PC-9 (cell line): Measurements from ENCODE around the gene NLGN1. TPM values are rescaled to one million over a fixed set of nuclear protein-coding genes. Genes with fewer than 3 reads are reported as not detected.

ENCODE experiments used
- BruUV-seq: library from RNA; stranded (reverse); fragments of 400-500 nt; replicated peaks from 2 replicates; lab custom pipeline; 2021; lab: Mats Ljungman, UMichigan
- CTCF ChIA-PET: fragments of 300-600 bp; sonication (Branson Sonifier 250); formaldehyde crosslinking; loops from one replicate; lab custom pipeline; 2022; ENCODE audit warnings: antibody characterized with exemption; lab: Charles Lee
- POLR2A ChIA-PET: fragments of 300-600 bp; sonication (Branson Sonifier 250); formaldehyde crosslinking; loops from one replicate; lab custom pipeline; 2022; ENCODE audit warnings: antibody characterized with exemption; ENCODE audit not compliant: unreplicated experiment; lab: Charles Lee
- DNase-seq, 2 experiments: peaks; one replicate each; pipeline versions ENCODE4 v3.0.0 to v3.0.0-alpha.2; 2015 to 2022; ENCODE audit warnings: mixed read lengths in 1 of 2
- H2AFZ ChIP-seq: fragments of 200-600 bp; sonication (generic); 2 replicates; pipeline ENCODE4 v1.8.1; 2017; ENCODE audit warnings: antibody characterized with exemption
- H3F3A ChIP-seq: fragments of 200-600 bp; sonication (generic); 2 replicates; pipeline ENCODE4 v1.8.1; 2017; ENCODE audit warnings: antibody characterized with exemption, mild to moderate bottlenecking, low read depth; ENCODE audit not compliant: insufficient read depth
- H3K27ac ChIP-seq: fragments of 200-600 bp; sonication (generic); 2 replicates; pipeline ENCODE4 v1.6.1; 2016; ENCODE audit warnings: mixed run types
- H3K27me3 ChIP-seq: fragments of 200-600 bp; sonication (generic); 2 replicates; pipeline ENCODE4 v1.6.1; 2016; ENCODE audit warnings: low read depth, mixed run types; ENCODE audit not compliant: insufficient read depth
- H3K36me3 ChIP-seq: fragments of 200-600 bp; sonication (generic); 2 replicates; pipeline ENCODE4 v1.6.1; 2016; ENCODE audit warnings: low read depth, mixed run types
- H3K4me1 ChIP-seq: fragments of 200-600 bp; sonication (generic); replicated peaks from 2 replicates; pipeline ENCODE4 v1.6.1; 2016; ENCODE audit warnings: mixed run types; ENCODE audit not compliant: insufficient read depth
- H3K4me2 ChIP-seq: fragments of 200-600 bp; sonication (generic); 2 replicates; pipeline ENCODE4 v1.6.1; 2017; ENCODE audit warnings: mixed run types
- H3K4me3 ChIP-seq: fragments of 200-600 bp; sonication (generic); 2 replicates; pipeline ENCODE4 v1.6.1; 2016; ENCODE audit warnings: mixed run types
- H3K79me2 ChIP-seq: fragments of 200-600 bp; sonication (generic); 2 replicates; pipeline ENCODE4 v1.6.1; 2017; ENCODE audit warnings: low read depth, mixed run types
- H3K9me2 ChIP-seq: fragments of 200-600 bp; sonication (generic); 2 replicates; pipeline ENCODE4 v1.8.1; 2017; ENCODE audit warnings: mild to moderate bottlenecking; ENCODE audit not compliant: insufficient read depth
- H3K9me3 ChIP-seq: fragments of 200-600 bp; sonication (generic); 2 replicates; pipeline ENCODE4 v1.8.1; 2016; ENCODE audit warnings: low read depth; ENCODE audit not compliant: insufficient read depth
- H4K20me1 ChIP-seq: fragments of 200-600 bp; sonication (generic); 2 replicates; pipeline ENCODE4 v1.8.1; 2017; ENCODE audit not compliant: insufficient read depth
- CTCF ChIP-seq: fragments of 200-600 bp; sonication (generic); conservative IDR thresholded peaks from 2 replicates; pipeline ENCODE4 v1.6.1; 2017; ENCODE audit warnings: mixed run types, antibody characterized with exemption, mild to moderate bottlenecking, moderate library complexity
- EZH2 ChIP-seq: fragments of 200-600 bp; sonication (generic); IDR thresholded peaks from 2 replicates; pipeline ENCODE4 v1.8.0; 2017; ENCODE audit warnings: antibody characterized with exemption, low read depth
- intact Hi-C: fragments of 100-400 bp; cut with micrococcal nuclease; formaldehyde crosslinking; loops from one replicate; pipeline ENCODE4 v1.10.0; 2022; ENCODE audit not compliant: unreplicated experiment
- total RNA-seq: library from RNA; stranded (reverse); gene quantifications from 2 replicates; pipeline ENCODE4 v1.2.3, GENCODE V29; 2021

Gene NLGN1
- total RNA-seq, 1 experiment from 2014 or later: 1.4 TPM

- Histone ChIP-seq H3K27ac (no peak overlapping the region), H3K36me3 (no peaks in the 10 kb centered on the region), H3K9me2 (0 out of 2 replicates have a peak, but pooled peaks cover 6% of the 10 kb centered on the region), H3K4me1 (no peaks in the 10 kb centered on the region), H2AFZ (no peak overlapping the region; the same call in 1 of the 2 replicates), H3K4me3 (no peak overlapping the region), H3F3A (no peaks in the 10 kb centered on the region), H3K9me3 (no peaks in the 10 kb centered on the region), H3K4me2 (no peak overlapping the region), H4K20me1 (no peaks in the 10 kb centered on the region), H3K27me3 (no peaks in the 10 kb centered on the region), H3K79me2 (no peaks in the 10 kb centered on the region)
- CTCF ChIA-PET: no interaction called here
- POLR2A ChIA-PET: no interaction called here
- BruUV-seq: no TSS peak
- intact Hi-C loops: no loop called here
- no peak for DNase-seq
- no peak for TF ChIP-seq EZH2
- no peak for TF ChIP-seq CTCF
These were observed 933.7 kb downstream of the NLGN1 start for GRCh38 chr3:174331095-174331800.

GRCh38 chr3:174332391-174332790, 934.8 kb downstream of the NLGN1 start:
- Histone ChIP-seq H3K4me2 (no peak overlapping the region), H2AFZ (no peak overlapping the region), H3F3A (no peaks in the 10 kb centered on the region), H3K9me3 (no peaks in the 10 kb centered on the region), H3K79me2 (no peaks in the 10 kb centered on the region), H3K27ac (no peak overlapping the region), H3K4me3 (no peak overlapping the region), H4K20me1 (no peaks in the 10 kb centered on the region), H3K4me1 (no peaks in the 10 kb centered on the region), H3K36me3 (no peaks in the 10 kb centered on the region), H3K9me2 (0 out of 2 replicates have a peak, but pooled peaks cover 11% of the 10 kb centered on the region), H3K27me3 (no peaks in the 10 kb centered on the region)
- ChIA-PET POLR2A (no interaction called here), CTCF (no interaction called here)
- no TSS peak for BruUV-seq
- no peak for DNase-seq
- intact Hi-C loops: no loop called here
- no peak for TF ChIP-seq CTCF
- TF ChIP-seq EZH2: no peak

GRCh38 chr3:174333640-174334039, 936.1 kb downstream of the NLGN1 start:
- intact Hi-C loops: no loop called here
- TF ChIP-seq EZH2 (no peak), CTCF (no peak)
- no TSS peak for BruUV-seq
- Histone ChIP-seq H3K4me1 (no peaks in the 10 kb centered on the region), H3K4me2 (no peak overlapping the region), H3K36me3 (no peaks in the 10 kb centered on the region), H3K27ac (no peak overlapping the region), H4K20me1 (no peaks in the 10 kb centered on the region), H3K4me3 (no peak overlapping the region), H3K79me2 (no peaks in the 10 kb centered on the region), H2AFZ (no peak overlapping the region), H3K9me3 (no peaks in the 10 kb centered on the region), H3K27me3 (no peaks in the 10 kb centered on the region), H3K9me2 (0 out of 2 replicates have a peak, but pooled peaks cover 12% of the 10 kb centered on the region), H3F3A (no peaks in the 10 kb centered on the region)
- POLR2A ChIA-PET: no interaction called here
- no peak for DNase-seq
- CTCF ChIA-PET: no interaction called here
